K562 (cell line): ENCODE data around the gene EGFR. TPM values are rescaled to one million over a fixed set of nuclear protein-coding genes. Genes with fewer than 3 reads are reported as not detected.

ENCODE experiments used
- ATAC-seq: fragments of 200-7000 bp; cut with Tn5 transposase; 3 replicates; pipeline ENCODE4 v1.9.1; 2020; ENCODE audit warnings: moderate library complexity
- BruUV-seq: library from RNA; stranded (reverse); fragments of 400-500 nt; replicated peaks from 2 replicates; lab custom pipeline; 2021; lab: Mats Ljungman, UMichigan
- CTCF ChIA-PET: fragments of 300-600 bp; formaldehyde crosslinking; extraction: SDS; loops from one replicate; lab custom pipeline; 2021; ENCODE audit warnings: low intra/inter-chr PET ratio; lab: Yijun Ruan, JAX
- POLR2A ChIA-PET: fragments of 300-600, 350-650 bp; sonication (Branson Sonifier 250); formaldehyde crosslinking; extraction: SDS; loops from one replicate; lab custom pipeline; 2021; ENCODE audit warnings: antibody characterized with exemption, inconsistent platforms; lab: Yijun Ruan, JAX
- DNase-seq, 4 experiments: peaks; one replicate each; pipeline versions ENCODE4 v3.0.0 to v3.0.0-alpha.2; 2011 to 2018; ENCODE audit warnings: low spot score in 3 of 4, mixed read lengths in 3 of 4; ENCODE audit errors: extremely low read depth in 1 of 4
- FAIRE-seq: peaks from 2 replicates; lab custom pipeline; 2011; peaks lifted over from hg19 to GRCh38; lab: Jason Lieb, UNC
- H2AFZ ChIP-seq: 2 replicates; pipeline ENCODE4 v1.6.0; 2011; ENCODE audit warnings: low read depth, low read length, control low read depth, inconsistent platforms
- H3K27ac ChIP-seq: fragments of 200-600 bp; 3 replicates; pipeline ENCODE4 v1.8.0; 2011; ENCODE audit warnings: low read depth, mild to moderate bottlenecking, control low read depth, inconsistent platforms, low read length, moderate library complexity, mixed read lengths; ENCODE audit errors: extremely low read depth
- H3K27me3 ChIP-seq, 2 experiments: fragments of 300-600 bp in 1 of 2; 2 replicates in 1 of 2; 3 replicates in 1 of 2; pipeline versions ENCODE4 v1.6.0 to v1.8.0; 2011; ENCODE audit warnings: inconsistent platforms in 2 of 2, low read length in 2 of 2, mild to moderate bottlenecking in 1 of 2, mixed read lengths in 1 of 2, moderate library complexity in 1 of 2; ENCODE audit not compliant: control insufficient read depth in 2 of 2, insufficient read depth in 2 of 2
- H3K36me3 ChIP-seq: fragments of 300-600 bp; 3 replicates; pipeline ENCODE4 v1.8.0; 2011; ENCODE audit warnings: mild to moderate bottlenecking, low read length, inconsistent platforms; ENCODE audit not compliant: control insufficient read depth, insufficient read depth
- H3K4me1 ChIP-seq, 2 experiments: fragments of 200-600 bp in 1 of 2; replicated peaks in 1 of 2; 2 replicates in 1 of 2; 3 replicates in 1 of 2; pipeline versions ENCODE4 v1.5.1 to v1.8.0; 2011; ENCODE audit warnings: inconsistent platforms in 2 of 2, low read length in 2 of 2, mild to moderate bottlenecking in 1 of 2, mixed read lengths in 1 of 2, moderate library complexity in 1 of 2; ENCODE audit not compliant: control insufficient read depth in 2 of 2, insufficient read depth in 2 of 2
- H3K4me2 ChIP-seq: 2 replicates; pipeline ENCODE4 v1.6.1; 2011; ENCODE audit warnings: low read length, control low read depth, inconsistent platforms, mixed read lengths; ENCODE audit not compliant: insufficient read depth
- H3K4me3 ChIP-seq: fragments of 200-600 bp; sonication (generic), shearing (Covaris generic); 2 replicates; pipeline ENCODE4 v1.5.1; 2016; ENCODE audit warnings: control low read depth, inconsistent platforms
- H3K79me2 ChIP-seq: fragments of 200-600 bp; 3 replicates; pipeline ENCODE4 v1.8.0; 2011; ENCODE audit warnings: low read length, inconsistent platforms; ENCODE audit not compliant: control insufficient read depth, insufficient read depth
- H3K9ac ChIP-seq, 2 experiments: 2 replicates each; pipeline versions ENCODE4 v1.6.0 to v1.6.1; 2011; ENCODE audit warnings: low read depth in 2 of 2, low read length in 2 of 2, control low read depth in 1 of 2, inconsistent platforms in 1 of 2, mild to moderate bottlenecking in 1 of 2, mixed read lengths in 1 of 2; ENCODE audit not compliant: insufficient read depth in 1 of 2
- H3K9me1 ChIP-seq: one replicate; pipeline ENCODE4 v1.6.0; 2011; ENCODE audit warnings: inconsistent platforms, mild to moderate bottlenecking, low read length, moderate library complexity; ENCODE audit not compliant: control insufficient read depth, insufficient read depth
- H3K9me3 ChIP-seq: replicated peaks from 2 replicates; pipeline ENCODE4 v1.5.1; 2011; ENCODE audit warnings: low read depth, low read length, inconsistent platforms; ENCODE audit not compliant: control insufficient read depth, insufficient read depth
- H4K20me1 ChIP-seq: replicated peaks from 2 replicates; pipeline ENCODE4 v1.6.1; 2011; ENCODE audit warnings: low read length, inconsistent platforms, mixed read lengths; ENCODE audit not compliant: control insufficient read depth, insufficient read depth
- NFYB ChIP-seq: IDR thresholded peaks from 2 replicates; pipeline ENCODE4 v1.6.1; 2011; ENCODE audit warnings: mild to moderate bottlenecking, moderate library complexity; ENCODE audit not compliant: insufficient read length; ENCODE audit errors: extremely low read depth
- SNIP1 ChIP-seq: fragments of 450-650 bp; IDR thresholded peaks from 2 replicates; pipeline ENCODE4 v1.7.1; 2017; ENCODE audit warnings: low read depth, mild to moderate bottlenecking
- ZFP36 ChIP-seq: fragments of 150-350 bp; IDR thresholded peaks from 2 replicates; pipeline ENCODE4 v1.6.1; 2018; ENCODE audit warnings: low read length, low read depth; ENCODE audit not compliant: partially characterized antibody
- ZNF354B ChIP-seq: fragments of 250-450 bp; sonication (Bioruptor Pico); IDR thresholded peaks from 2 replicates; pipeline ENCODE4 v1.4.0; 2020
- ZNF384 ChIP-seq: IDR thresholded peaks from 2 replicates; pipeline ENCODE4 v1.6.1; 2012; ENCODE audit warnings: low read depth, low read length, improper control_type of control experiment
- WGBS: fragments of 100-300 bp; shearing (Covaris generic); methylation state at CpG from one replicate; pipeline ENCODE4 v1.1.6; 2016; ENCODE audit warnings: low coverage, mixed read lengths; ENCODE audit not compliant: insufficient coverage; ENCODE audit errors: missing lambda C conversion rate; 5-methylcytosine and 5-hydroxymethylcytosine counted together
- in situ Hi-C: fragments of 300-500 bp; cut with MboI; formaldehyde crosslinking; loops from 4 replicates; pipeline ENCODE4 v1.15.0; 2018; ENCODE audit warnings: inconsistent platforms, mixed read lengths
- intact Hi-C: fragments of 100-400 bp; cut with micrococcal nuclease; formaldehyde crosslinking; loops from 2 replicates; pipeline ENCODE4 v1.14.2; 2022
- polyA plus RNA-seq, 8 experiments: library from polyadenylated mRNA; depleted of rRNA in 4 of 8; stranded (reverse) in 5 of 8; unstranded in 3 of 8; fragments of >200 nt; fragmentation: Nextera tagmentation in 2 of 8; fragmentation: Illumina TruSeq in 1 of 8; extraction: Ambion mirVana in 2 of 8; extraction: Trizol in 1 of 8; gene quantifications; 2 replicates each; pipeline versions ENCODE4 v1.2.1 to v1.2.3, GENCODE V29; 2011 to 2014; ENCODE audit warnings: inconsistent platforms in 1 of 8, missing spikeins in 1 of 8
- total RNA-seq, 7 experiments: library from RNA; depleted of rRNA in 6 of 7; stranded (reverse); fragments of >200 nt in 6 of 7; fragmentation: Illumina TruSeq in 2 of 7; extraction: Trizol in 2 of 7; gene quantifications; 2 replicates each; pipeline versions ENCODE4 v1.2.1 to v1.2.3, GENCODE V29; 2011 to 2021; ENCODE audit warnings: low replicate concordance in 1 of 7
- TF ChIP-seq, protein P1 (sequence below): sonication (generic); formaldehyde crosslinking; IDR thresholded peaks from 2 replicates; pipeline ENCODE4 v1.8.1; 2023; ENCODE audit warnings: mild to moderate bottlenecking, missing genetic modification reagents
- TF ChIP-seq, protein P2 (sequence below): fragments of 250-450 bp; sonication (Bioruptor Pico); IDR thresholded peaks from 2 replicates; pipeline ENCODE4 v1.8.0; 2021; ENCODE audit warnings: moderate library complexity, mild to moderate bottlenecking, inconsistent platforms

The EGFR gene
- total and polyA plus RNA-seq, 9 of the 15 experiments (the other 6 are each of a cell fraction or from before 2014, with no cell fraction given), result 0.13 TPM; not detected in 8

GRCh38 chr7:55190511-55191160 lies 171.8 kb downstream of the EGFR start:
- Histone ChIP-seq H3K4me3 (no peak overlapping the region), H3K4me2 (no peak overlapping the region), H4K20me1 (no peaks in the 10 kb centered on the region), H3K27ac (no peak overlapping the region), H2AFZ (no peak overlapping the region), H3K27me3 (peaks cover 11 to 35% of the 10 kb centered on the region in 2 experiments; a peak in 4 of 5 replicates), H3K4me1 (peaks cover 0 to 5% of the 10 kb centered on the region in 2 experiments; a peak in 3 of 5 replicates), H3K9me3 (no peaks in the 10 kb centered on the region), H3K9ac (no peak overlapping the region), H3K9me1 (no peaks in the 10 kb centered on the region), H3K79me2 (no peaks in the 10 kb centered on the region), H3K36me3 (no peaks in the 10 kb centered on the region)
- no peak for TF ChIP-seq ZNF384
- TF ChIP-seq, protein P1, sequence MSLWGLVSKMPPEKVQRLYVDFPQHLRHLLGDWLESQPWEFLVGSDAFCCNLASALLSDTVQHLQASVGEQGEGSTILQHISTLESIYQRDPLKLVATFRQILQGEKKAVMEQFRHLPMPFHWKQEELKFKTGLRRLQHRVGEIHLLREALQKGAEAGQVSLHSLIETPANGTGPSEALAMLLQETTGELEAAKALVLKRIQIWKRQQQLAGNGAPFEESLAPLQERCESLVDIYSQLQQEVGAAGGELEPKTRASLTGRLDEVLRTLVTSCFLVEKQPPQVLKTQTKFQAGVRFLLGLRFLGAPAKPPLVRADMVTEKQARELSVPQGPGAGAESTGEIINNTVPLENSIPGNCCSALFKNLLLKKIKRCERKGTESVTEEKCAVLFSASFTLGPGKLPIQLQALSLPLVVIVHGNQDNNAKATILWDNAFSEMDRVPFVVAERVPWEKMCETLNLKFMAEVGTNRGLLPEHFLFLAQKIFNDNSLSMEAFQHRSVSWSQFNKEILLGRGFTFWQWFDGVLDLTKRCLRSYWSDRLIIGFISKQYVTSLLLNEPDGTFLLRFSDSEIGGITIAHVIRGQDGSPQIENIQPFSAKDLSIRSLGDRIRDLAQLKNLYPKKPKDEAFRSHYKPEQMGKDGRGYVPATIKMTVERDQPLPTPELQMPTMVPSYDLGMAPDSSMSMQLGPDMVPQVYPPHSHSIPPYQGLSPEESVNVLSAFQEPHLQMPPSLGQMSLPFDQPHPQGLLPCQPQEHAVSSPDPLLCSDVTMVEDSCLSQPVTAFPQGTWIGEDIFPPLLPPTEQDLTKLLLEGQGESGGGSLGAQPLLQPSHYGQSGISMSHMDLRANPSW (CRISPR knock-in tag), result no peak
- TF ChIP-seq ZFP36, result no peak
- TF ChIP-seq NFYB, result no peak
- TF ChIP-seq, protein P2, sequence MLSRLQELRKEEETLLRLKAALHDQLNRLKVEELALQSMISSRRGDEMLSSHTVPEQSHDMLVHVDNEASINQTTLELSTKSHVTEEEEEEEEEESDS (CRISPR knock-in tag), result no peak
- TF ChIP-seq ZNF354B (CRISPR knock-in tag), result no peak
- no peak for TF ChIP-seq SNIP1
- DNase-seq, result no peak
- ATAC-seq, result no peak
- CTCF ChIA-PET, result no interaction called here
- in situ Hi-C loops (no loop called here), intact Hi-C loops (no loop called here)
- no TSS peak for BruUV-seq
- WGBS, result 5% methylated on average over 7 of the region's 7 CpGs
- no peak for FAIRE-seq
- POLR2A ChIA-PET, result no interaction called here
